ENCODE data around the gene CAMK2G. TPM values are rescaled to one million over a fixed set of nuclear protein-coding genes. Genes with fewer than 3 reads are reported as not detected.
A peak's percentile ranks its signal among the peaks of the same experiment; 100 is the strongest.

The CAMK2G gene
- total RNA-seq, 1 donor from 2014 or later: 16.7 TPM

DNA sequence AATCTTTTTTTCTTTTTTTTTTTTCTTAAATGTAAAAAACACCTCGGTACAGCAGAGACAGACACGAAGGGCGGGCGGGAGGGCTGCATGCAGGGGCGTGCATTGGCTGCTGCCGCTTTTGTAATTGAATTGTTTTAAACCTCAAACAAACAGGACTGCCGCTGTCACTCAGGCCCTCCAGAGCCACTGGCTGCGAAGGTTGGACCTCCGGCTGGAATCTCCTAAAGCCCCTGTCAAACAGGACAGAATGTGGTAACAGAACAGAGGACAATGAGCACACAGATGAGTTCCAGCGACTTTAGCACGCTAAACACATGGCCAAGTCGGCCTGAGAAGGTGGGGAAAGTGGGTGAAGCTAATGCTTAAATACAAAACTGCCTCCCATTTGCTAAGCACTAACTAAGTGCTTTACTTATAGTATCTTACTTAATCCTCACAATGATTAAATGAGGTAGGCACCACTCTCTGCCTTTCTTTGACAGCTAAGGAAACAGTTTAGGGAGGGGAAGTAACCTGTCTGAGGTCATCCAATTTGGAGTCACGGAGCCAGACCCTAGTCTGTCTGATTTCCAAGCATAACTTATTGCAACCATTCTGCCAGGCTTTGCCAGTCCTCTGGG is 60.0 kb downstream of the CAMK2G start:
- DNase-seq (ENCODE audit: low read depth in 2 of 2): no peak

GRCh38 chr10:73813333-73813732 is 61.0 kb downstream of the CAMK2G start:
- no peak for DNase-seq (ENCODE audit: low read depth in 2 of 2)

- no peak for DNase-seq (ENCODE audit: low read depth in 2 of 2)
These were observed 61.7 kb downstream of the CAMK2G start for GRCh38 chr10:73812657-73813056.

DNA sequence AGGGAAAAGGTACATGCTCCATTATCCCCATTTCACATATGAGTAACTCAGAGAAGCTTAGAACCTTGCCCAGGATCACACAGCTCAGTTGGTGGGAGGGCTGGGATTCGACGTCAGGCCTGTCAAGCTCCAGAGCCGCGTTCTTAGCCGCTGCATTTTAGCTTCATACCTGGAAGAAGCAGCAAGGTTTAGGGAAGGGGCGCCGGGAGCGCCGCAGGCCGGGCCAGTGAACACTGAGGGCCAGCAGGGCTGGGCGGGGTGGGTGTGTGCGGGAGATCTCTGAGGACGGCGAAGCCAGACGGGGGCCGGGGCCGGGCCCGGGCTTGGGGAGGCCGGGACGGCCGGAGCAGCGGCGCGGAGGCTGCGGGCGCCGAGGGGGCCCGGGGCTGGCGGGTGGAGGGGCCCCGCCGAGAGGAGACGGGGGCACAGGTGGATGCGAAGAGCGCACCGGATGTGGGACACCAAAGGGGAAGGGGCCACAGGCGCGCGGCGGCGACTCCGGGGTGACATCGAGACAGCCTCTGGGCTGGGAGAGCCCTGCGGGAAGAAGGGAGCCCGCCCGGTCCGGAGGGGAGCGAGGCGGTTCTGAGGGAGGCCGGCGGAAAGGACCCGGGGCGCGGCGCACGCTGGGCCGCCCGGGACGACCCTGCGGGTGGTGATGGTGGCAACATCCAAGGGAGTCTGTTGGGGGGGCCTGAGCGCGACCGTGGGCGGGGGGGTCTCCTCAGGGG is 63.5 kb downstream of the CAMK2G start:
- DNase-seq (ENCODE audit: low read depth in 2 of 2): peak; percentile 26 to 37

GRCh38 chr10:73810358-73810734 is 64.0 kb downstream of the CAMK2G start:
- DNase-seq (ENCODE audit: low read depth in 2 of 2): no peak

DNA sequence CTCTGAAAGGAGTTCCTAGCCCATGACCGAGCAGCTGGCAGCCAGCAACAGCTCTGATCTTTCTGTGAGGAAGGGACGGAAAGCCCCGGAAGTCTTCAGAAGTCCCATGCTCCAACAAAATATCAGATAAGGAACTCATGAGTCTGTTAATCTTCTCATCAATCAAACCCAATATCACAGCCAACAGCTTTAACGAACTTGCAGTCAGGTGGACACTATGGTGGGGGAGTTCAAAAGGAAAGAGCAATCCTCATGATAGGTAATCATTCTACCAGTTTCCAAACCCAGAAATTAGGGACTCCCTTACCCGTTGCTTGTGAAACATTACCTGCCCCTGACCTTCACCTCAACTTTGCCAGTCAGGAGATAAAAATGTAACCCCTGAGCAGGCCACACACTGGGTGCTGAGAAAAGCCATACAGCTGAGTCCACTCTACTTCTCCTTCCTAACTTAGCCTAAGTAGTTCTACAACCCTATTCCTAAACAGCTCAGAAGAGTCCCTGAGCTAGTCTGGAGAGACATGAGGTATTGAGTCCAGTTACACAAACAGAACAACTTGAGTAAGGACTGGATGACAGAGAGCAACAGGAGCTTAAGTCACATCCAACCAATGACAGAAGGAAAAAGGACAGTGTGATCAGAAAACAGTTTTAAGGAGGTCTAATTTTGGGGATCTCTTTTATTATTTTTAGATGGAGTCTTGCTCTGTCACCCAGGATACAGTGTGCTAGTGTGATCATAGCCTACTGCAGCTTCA is 65.1 kb downstream of the CAMK2G start:
- no peak for DNase-seq (ENCODE audit: low read depth in 2 of 2)

- no peak for DNase-seq (ENCODE audit: low read depth in 2 of 2)
These were observed 66.1 kb downstream of the CAMK2G start for GRCh38 chr10:73808021-73808815.

DNA sequence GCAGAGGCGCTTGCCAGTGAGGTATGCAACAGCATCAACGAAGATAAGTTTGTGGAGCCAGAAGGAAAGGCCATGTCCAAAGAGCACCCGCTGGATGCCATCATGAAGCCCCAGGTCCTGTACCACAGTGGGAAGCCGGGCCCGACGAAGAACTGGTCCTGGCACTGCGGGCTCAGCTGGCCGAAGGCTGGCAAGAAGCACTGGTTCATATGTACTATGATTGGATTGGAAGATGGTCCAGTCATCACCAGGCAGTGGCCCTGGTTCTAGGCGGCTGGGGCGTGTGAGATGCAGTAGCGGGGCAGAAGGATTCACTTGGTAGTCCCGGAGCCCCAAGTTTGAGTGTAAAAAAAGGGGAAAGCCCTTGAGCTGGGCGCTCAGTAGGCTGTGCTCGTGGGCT is 66.9 kb downstream of the CAMK2G start:
- no peak for DNase-seq (ENCODE audit: low read depth in 2 of 2)

GRCh38 chr10:73806176-73806950 is 68.0 kb downstream of the CAMK2G start:
- no peak for DNase-seq (ENCODE audit: low read depth in 2 of 2)

GRCh38 chr10:73803680-73804286 is 70.6 kb downstream of the CAMK2G start:
- peak in 1 of 2 donors; percentile 31 for DNase-seq (ENCODE audit: low read depth in 2 of 2)

DNA sequence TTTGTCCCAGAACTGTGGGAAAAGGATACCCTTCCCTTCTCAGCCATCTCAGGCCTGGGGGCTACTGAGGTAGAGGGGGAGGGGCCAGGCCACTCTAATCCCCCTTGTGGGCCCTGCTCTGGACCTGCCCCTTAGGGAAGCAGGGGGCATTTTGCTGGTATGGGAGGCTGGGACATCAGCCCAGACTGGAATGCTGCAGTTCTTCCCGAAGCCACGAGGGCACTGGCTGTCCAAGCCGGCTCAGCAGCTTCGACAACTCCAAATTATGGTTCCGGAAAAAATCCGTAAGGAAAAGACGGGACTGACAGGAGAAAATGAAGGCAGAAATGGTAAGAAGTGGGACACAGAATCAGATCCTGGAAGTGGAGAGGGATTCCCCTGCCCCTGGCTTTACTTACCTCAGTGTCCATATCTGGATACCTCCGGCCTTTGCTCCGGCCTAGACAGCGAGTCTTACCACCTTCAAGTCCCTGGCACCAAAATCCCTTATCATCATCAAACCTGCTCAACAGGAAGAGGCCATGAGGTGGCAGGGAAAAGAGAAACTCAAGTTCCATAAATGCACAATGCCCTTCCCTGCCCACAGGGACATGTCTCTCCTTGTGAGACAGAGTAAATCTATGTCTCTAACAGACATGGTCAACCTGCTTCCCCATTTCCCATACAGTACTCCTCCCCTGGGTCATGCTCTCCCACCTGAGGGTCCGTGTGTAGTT is 71.9 kb downstream of the CAMK2G start:
- DNase-seq (ENCODE audit: low read depth in 2 of 2): no peak

DNA sequence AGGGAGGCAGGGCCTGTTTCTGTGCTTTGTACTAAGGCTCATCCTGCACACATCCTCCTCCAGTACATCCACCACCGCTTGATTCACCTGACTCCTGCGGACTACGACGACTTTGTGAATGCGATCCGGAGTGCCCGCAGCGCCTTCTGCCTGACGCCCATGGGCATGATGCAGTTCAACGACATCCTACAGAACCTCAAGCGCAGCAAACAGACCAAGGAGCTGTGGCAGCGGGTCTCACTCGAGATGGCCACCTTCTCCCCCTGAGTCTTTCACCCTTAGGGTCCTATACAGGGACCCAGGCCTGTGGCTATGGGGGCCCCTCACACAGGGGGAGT is 73.1 kb downstream of the CAMK2G start:
- DNase-seq (ENCODE audit: low read depth in 2 of 2): no peak

GRCh38 chr10:73800560-73801252 is 73.6 kb downstream of the CAMK2G start:
- no peak for DNase-seq (ENCODE audit: low read depth in 2 of 2)

- no peak for DNase-seq (ENCODE audit: low read depth in 2 of 2)
These were observed 74.3 kb downstream of the CAMK2G start for GRCh38 chr10:73799899-73800559.

DNA sequence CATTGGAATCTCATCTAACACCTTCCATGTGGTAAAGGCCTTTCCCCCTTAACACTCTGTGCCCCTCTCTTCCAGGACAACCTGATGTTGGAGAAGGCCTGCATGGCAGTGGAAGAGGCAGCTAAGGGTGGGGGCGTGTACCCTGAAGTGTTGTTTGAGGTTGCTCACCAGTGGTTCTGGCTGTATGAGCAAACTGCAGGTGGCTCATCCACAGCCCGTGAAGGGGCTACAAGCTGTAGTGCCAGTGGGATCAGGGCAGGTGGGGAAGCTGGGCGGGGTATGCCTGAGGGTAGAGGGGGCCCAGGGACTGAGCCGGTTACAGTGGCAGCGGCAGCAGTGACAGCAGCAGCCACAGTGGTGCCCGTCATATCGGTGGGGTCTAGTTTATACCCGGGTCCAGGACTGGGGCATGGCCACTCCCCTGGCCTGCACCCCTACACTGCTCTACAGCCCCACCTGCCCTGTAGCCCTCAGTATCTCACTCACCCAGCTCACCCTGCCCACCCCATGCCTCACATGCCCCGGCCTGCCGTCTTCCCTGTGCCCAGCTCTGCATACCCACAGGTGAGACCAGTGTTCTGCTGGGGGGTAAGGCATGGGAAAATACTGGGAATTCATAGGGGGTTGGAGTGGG is 75.3 kb downstream of the CAMK2G start:
- no peak for DNase-seq (ENCODE audit: low read depth in 2 of 2)

DNA sequence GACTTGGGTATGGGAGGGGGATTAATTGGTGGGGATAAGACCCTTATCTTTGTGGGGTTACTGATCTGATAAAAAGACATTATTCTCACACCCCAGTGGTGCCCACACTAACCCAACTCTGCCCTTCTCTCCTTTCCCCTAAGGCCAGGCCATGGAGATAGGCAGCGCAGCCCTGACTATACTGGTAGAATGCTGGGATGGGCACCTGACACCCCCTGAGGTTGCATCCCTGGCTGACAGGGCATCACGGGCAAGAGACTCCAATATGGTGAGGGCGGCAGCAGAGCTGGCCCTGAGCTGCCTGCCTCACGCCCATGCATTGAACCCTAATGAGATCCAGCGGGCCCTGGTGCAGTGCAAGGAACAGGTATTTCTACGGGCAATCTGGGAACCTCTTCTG is 76.3 kb downstream of the CAMK2G start:
- no peak for DNase-seq (ENCODE audit: low read depth in 2 of 2)

- DNase-seq (ENCODE audit: low read depth in 2 of 2): no peak
These were observed 76.9 kb downstream of the CAMK2G start for GRCh38 chr10:73797324-73798025.

- no peak for DNase-seq (ENCODE audit: low read depth in 2 of 2)
These were observed 77.6 kb downstream of the CAMK2G start for GRCh38 chr10:73796766-73797165.
